Left lung (tissue), 10 donors: ENCODE data around the gene SLC25A21. TPM values are rescaled to one million over a fixed set of nuclear protein-coding genes. Genes with fewer than 3 reads are reported as not detected.

Experiments used
- ATAC-seq: fragments of 200-7000 bp; cut with Tn5 transposase; one replicate; pipeline ENCODE4 v1.9.1; 2020; ENCODE audit warnings: moderate library complexity
- DNase-seq, 4 donors: peaks; one replicate each; pipeline ENCODE4 v3.0.0-alpha.2; 2013 to 2020
- H3K27ac ChIP-seq, 2 donors: fragments of 200-600 bp; sonication (generic) in 1 of 2; one replicate each; pipeline versions ENCODE4 v1.5.0 to v1.8.0; 2020 to 2021
- H3K27me3 ChIP-seq, 2 donors: fragments of 200-600 bp; sonication (generic) in 1 of 2; one replicate each; pipeline versions ENCODE4 v1.5.0 to v1.8.0; 2020 to 2021
- H3K36me3 ChIP-seq, 2 donors: fragments of 200-600 bp; sonication (generic) in 1 of 2; one replicate each; pipeline versions ENCODE4 v1.5.0 to v1.8.0; 2020 to 2021
- H3K4me1 ChIP-seq, 2 donors: fragments of 200-600 bp; one replicate each; pipeline ENCODE4 v1.8.0; 2021
- H3K4me3 ChIP-seq, 2 donors: fragments of 200-600 bp; sonication (generic) in 1 of 2; one replicate each; pipeline versions ENCODE4 v1.5.0 to v1.8.0; 2020 to 2021; ENCODE audit warnings: mild to moderate bottlenecking in 1 of 2
- H3K9me3 ChIP-seq, 2 donors: fragments of 200-600 bp; sonication (generic) in 1 of 2; one replicate each; pipeline versions ENCODE4 v1.5.0 to v1.8.0; 2020 to 2021
- intact Hi-C, 2 donors: fragments of 100-400 bp; cut with DNase I; formaldehyde crosslinking; loops; one replicate each; pipeline versions ENCODE4 v1.11.2 to v1.14.2; 2022
- polyA plus RNA-seq, 6 donors: library from polyadenylated mRNA; unstranded; fragments of 120-200 nt; gene quantifications; one replicate each; pipeline ENCODE4 v1.2.1, GENCODE V29; 2013; ENCODE audit not compliant: insufficient read length in 6 of 6
- total RNA-seq, 2 donors: library from RNA; stranded (reverse); fragmentation: NEBNext Ultra II Directional; extraction: Animal tissue kit (Norgen Biotek cat#: 25700); gene quantifications; one replicate each; pipeline ENCODE4 v1.2.1, GENCODE V29; 2021
- TF ChIP-seq, protein P1 (sequence below), 2 donors: fragments of 200-600 bp; sonication (generic) in 1 of 2; IDR thresholded peaks; one replicate each; pipeline versions ENCODE4 v1.5.0 to v1.8.0; 2021; ENCODE audit warnings: antibody characterized with exemption in 2 of 2
- donor health status: DM: no; HTN: yes; CAD: no.
- donor health status: DM: no; HTN: no; CAD: no.

SLC25A21 gene
- total and polyA plus RNA-seq, 8 donors, result 0.47 to 3.7 (median 2.7) TPM

DNA sequence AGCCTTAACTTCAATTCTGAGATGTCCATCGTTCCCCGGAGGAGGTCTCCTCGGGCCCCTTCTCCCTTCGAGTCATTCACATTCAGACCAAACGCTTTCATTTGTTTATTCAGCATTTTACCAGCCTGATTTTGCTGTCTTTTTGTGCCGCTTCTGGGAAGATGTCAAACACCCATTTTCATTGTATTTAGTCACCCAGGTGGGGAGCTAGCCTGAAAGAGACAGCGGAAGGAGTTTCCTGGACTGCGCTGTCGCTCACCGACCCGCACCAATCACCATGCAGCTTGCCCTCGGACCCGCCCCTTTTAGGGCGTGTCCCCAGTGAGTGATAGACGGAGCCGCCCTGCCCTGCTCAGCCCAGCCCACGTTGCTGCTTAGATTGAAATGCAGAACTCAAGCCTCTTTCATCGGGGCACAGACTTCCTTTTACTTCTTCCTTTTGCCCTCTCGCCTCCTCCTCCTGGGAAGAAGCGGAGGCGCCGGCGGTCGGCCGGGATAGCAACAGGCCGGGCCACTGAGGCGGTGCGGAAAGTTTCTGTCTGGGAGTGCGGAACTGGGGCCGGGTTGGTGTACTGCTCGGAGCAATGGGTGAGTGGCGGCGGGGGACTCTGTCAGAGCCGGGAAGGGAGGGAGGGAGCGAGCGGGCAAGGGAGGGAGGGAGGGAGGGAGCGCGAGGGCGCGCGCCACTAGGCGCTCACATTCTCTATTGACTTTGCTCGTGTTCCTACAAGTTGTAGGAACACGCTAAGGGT, 510.7 kb downstream of the SLC25A21 start, which contains the start of gene PAX9:
TSS of gene PAX9 (plus strand) at position 355 of the 752 bp plus-strand sequence. CDS start at position 585, 230 bp downstream.
- ATAC-seq (peak; percentile 97), DNase-seq (peak in 3 of 4 donors; percentile 79 to 87 (median 83))
- Histone ChIP-seq H3K36me3 (no peaks in the 10 kb centered on the region), H3K4me3 (peak within 1 kb of the TSS; percentile 9 to 25), H3K9me3 (no peaks in the 10 kb centered on the region), H3K27ac (no peak within 1 kb of the TSS), H3K4me1 (peaks cover 15 to 48% of the 10 kb centered on the region in 2 donors), H3K27me3 (peaks cover 100% of the 10 kb centered on the region in 2 donors)
- intact Hi-C loops, result no loop called here
- TF ChIP-seq, protein P1, sequence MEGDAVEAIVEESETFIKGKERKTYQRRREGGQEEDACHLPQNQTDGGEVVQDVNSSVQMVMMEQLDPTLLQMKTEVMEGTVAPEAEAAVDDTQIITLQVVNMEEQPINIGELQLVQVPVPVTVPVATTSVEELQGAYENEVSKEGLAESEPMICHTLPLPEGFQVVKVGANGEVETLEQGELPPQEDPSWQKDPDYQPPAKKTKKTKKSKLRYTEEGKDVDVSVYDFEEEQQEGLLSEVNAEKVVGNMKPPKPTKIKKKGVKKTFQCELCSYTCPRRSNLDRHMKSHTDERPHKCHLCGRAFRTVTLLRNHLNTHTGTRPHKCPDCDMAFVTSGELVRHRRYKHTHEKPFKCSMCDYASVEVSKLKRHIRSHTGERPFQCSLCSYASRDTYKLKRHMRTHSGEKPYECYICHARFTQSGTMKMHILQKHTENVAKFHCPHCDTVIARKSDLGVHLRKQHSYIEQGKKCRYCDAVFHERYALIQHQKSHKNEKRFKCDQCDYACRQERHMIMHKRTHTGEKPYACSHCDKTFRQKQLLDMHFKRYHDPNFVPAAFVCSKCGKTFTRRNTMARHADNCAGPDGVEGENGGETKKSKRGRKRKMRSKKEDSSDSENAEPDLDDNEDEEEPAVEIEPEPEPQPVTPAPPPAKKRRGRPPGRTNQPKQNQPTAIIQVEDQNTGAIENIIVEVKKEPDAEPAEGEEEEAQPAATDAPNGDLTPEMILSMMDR (IDR thresholded peaks at IDR 0.05), result no peak

DNA sequence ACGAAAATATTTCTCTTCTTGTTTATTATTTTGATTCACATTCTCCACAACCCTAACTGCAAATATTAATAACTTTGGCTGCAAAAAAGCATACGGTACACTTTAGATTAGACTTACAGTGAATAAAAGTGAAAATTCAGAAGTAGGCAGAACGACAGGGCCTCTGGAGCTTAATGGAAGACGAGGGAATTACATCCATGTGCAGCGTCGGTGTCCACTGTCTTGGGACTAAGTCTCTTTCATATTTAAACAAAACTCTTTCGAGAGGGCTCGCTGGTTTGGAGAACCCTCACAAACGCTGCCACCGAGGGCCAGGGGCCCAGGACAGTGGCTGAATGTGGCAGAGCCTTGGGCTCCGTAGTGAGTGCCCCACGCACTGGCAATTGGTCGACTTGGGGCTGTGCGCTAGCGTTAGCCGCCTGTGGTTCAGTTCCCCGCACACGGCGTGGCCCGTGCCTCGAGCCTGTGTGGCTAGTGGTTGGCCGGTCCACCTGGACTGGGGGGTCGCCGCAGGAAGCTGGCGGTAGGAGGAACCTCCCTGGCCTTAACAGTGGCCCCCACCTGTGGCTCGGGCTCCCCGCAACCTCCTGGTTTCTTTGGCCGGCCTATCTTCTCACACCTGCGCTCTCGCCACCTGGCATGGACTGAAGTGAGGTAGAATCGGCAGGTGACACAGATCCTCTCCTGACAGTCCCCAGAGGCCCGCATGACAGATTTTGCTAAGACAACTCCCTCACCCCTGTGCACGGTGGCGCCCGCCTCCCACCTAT, 511.5 kb downstream of the SLC25A21 start:
- Histone ChIP-seq H3K4me3 (peak overlapping the region in 1 of 2 donors; percentile 25), H3K36me3 (no peaks in the 10 kb centered on the region), H3K4me1 (peaks cover 21 to 55% of the 10 kb centered on the region in 2 donors), H3K27ac (no peak overlapping the region), H3K9me3 (no peaks in the 10 kb centered on the region), H3K27me3 (peaks cover 100% of the 10 kb centered on the region in 2 donors)
- peak in 1 of 4 donors; percentile 71 for DNase-seq
- intact Hi-C loops, result no loop called here
- peak; percentile 3 for ATAC-seq
- TF ChIP-seq, protein P1 (IDR thresholded peaks at IDR 0.05), result no peak

DNA sequence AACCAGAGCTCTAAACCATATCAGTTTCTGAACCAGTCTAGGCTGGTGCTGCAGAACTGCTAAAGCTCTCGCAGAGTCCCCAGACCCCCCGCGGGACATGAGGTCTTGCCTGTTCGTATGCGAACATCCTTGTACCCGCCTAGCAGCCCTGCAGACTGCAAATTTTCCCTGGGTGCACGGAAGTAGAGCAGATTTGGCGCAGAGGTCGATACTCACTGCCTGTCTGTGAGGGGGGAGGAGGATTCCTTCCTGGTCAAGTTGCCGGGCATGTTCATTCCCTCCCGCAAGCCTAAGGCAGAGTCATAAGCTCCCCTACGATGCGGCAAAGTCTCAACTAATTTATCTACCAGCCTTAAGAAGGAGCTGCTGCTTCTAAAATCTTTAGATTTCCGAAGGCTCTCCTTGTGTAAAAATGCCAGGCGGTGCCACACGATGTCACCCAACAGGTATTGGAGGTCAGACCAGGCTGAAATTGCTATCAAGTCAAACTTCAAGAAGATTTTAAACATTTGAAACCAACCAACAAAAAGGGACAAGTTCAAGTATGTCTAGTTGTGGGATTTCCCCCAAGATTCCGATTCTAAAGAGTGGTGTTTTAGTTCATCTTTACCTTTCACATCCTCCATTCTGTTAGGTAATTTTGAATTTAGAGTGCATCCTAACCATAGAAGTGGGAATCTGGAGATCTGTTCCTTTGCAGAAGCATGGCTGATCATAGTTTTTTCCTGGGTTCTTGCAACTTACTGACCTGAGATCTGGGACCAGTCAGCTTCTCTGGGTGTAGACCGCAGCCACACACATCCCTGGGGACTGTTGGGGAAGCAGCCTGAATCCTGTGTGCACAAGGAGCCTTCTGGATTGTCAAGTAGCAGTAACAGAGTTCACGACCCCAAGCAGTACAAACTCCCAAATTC, 512.3 kb downstream of the SLC25A21 start:
- Histone ChIP-seq H3K4me3 (no peak overlapping the region), H3K4me1 (peaks cover 21 to 60% of the 10 kb centered on the region in 2 donors), H3K27me3 (peaks cover 100% of the 10 kb centered on the region in 2 donors), H3K9me3 (no peaks in the 10 kb centered on the region), H3K36me3 (no peaks in the 10 kb centered on the region), H3K27ac (no peak overlapping the region)
- ATAC-seq, result no peak
- TF ChIP-seq, protein P1 (IDR thresholded peaks at IDR 0.05), result no peak
- no peak for DNase-seq
- intact Hi-C loops, result no loop called here

DNA sequence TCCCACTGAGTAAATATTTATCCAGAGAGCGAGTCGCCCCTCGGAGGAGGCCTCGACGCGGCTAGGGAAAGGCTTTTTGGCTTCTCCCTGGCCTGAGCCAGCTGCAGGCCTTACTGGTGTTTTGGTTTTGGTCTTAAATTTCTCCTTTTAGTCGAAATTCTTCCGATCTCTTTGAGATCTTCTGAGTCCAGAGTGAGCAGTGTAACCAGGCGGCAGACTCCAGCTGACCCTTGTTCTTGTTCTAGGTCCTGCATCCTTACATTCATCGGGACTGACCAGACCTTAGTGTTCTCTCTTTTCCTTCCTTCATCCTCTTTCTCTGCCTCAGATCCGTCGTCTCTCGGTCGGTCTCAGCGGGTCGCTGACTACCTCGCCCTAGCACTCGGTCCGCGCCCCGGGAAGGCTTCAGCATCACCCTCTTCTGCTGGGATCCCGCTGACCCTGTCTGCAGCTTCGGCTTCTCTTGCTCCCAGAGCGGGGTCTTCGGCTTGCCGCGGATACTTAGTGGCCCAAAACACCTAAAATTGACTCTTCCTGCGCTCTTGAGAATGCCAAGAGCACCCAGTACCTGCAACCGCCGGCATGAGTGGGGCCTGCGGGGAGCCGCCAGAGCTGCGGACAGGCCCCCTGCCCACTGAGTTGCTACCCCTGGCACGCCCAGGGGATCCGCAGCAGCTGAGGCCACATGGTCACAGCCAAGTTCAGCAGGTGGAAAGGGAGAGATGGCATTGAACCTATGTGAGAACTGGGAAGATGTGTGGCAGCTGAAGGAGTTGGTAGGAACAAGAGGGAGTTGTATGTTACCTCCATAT, 513.2 kb downstream of the SLC25A21 start:
- DNase-seq (no peak), ATAC-seq (no peak)
- H3K4me1 ChIP-seq, result peaks cover 21 to 54% of the 10 kb centered on the region in 2 donors
- H3K27me3 ChIP-seq, result peaks cover 100% of the 10 kb centered on the region in 2 donors
- intact Hi-C loops, result no loop called here
- H3K36me3 ChIP-seq, result no peaks in the 10 kb centered on the region
- H3K27ac ChIP-seq, result no peak overlapping the region
- TF ChIP-seq, protein P1 (IDR thresholded peaks at IDR 0.05), result no peak
- no peaks in the 10 kb centered on the region for H3K9me3 ChIP-seq
- no peak overlapping the region for H3K4me3 ChIP-seq
